NCI-H345 (cell line): ENCODE results near the gene SUSD4.

Source experiments
- DNase-seq: peaks from one replicate; lab custom pipeline; 2025; lab: John Stamatoyannopoulos, UW

Gene SUSD4

GRCh38 chr1:223250632-223251015, 113.4 kb downstream of the SUSD4 start:
- no peak for DNase-seq

GRCh38 chr1:223249854-223250631, 113.9 kb downstream of the SUSD4 start:
- DNase-seq = no peak

GRCh38 chr1:223248770-223249140, 115.2 kb downstream of the SUSD4 start:
- no peak for DNase-seq

GRCh38 chr1:223248001-223248769, 115.8 kb downstream of the SUSD4 start:
- peak; percentile 74 for DNase-seq

GRCh38 chr1:223246476-223247112, 117.4 kb downstream of the SUSD4 start:
- no peak for DNase-seq

- DNase-seq = no peak
Measured at GRCh38 chr1:223245983-223246382, 118.0 kb downstream of the SUSD4 start.

- DNase-seq = no peak
Measured at GRCh38 chr1:223245411-223245810, 118.6 kb downstream of the SUSD4 start.

- DNase-seq = no peak
Measured at GRCh38 chr1:223244366-223245103, 119.4 kb downstream of the SUSD4 start.

GRCh38 chr1:223243441-223244050, 120.4 kb downstream of the SUSD4 start:
- DNase-seq = no peak

- no peak for DNase-seq
Measured at GRCh38 chr1:223242971-223243370, 121.0 kb downstream of the SUSD4 start.

- no peak for DNase-seq
Measured at GRCh38 chr1:223242382-223242955, 121.5 kb downstream of the SUSD4 start.

GRCh38 chr1:223240122-223240521, 123.9 kb downstream of the SUSD4 start:
- DNase-seq = no peak

- DNase-seq = no peak
Measured at GRCh38 chr1:223235091-223235490, 128.9 kb downstream of the SUSD4 start.

- DNase-seq = no peak
Measured at GRCh38 chr1:223234534-223234933, 129.4 kb downstream of the SUSD4 start.

- no peak for DNase-seq
Measured at GRCh38 chr1:223234170-223234514, 129.8 kb downstream of the SUSD4 start.

GRCh38 chr1:223233410-223234169, 130.4 kb downstream of the SUSD4 start:
- no peak for DNase-seq

GRCh38 chr1:223233019-223233409, 131.0 kb downstream of the SUSD4 start:
- no peak for DNase-seq

GRCh38 chr1:223231581-223231980, 132.4 kb downstream of the SUSD4 start:
- no peak for DNase-seq

- no peak for DNase-seq
Measured at GRCh38 chr1:223231011-223231572, 132.9 kb downstream of the SUSD4 start.

GRCh38 chr1:223230161-223230881, 133.7 kb downstream of the SUSD4 start:
- DNase-seq = no peak
